NOMO-1 treated with DMSO at 0.1 percent for 48 hours (cell line): Measurements from ENCODE around the gene CNPY2.
"Not testable (repeated sequence)": the region's sequence is repeated elsewhere in the genome, so short reads cannot be mapped to it uniquely, and the experiment has no call there.

Experiments used
- DNase-seq: peaks from one replicate; lab custom pipeline; 2025; ENCODE audit not compliant: unreplicated experiment; lab: John Stamatoyannopoulos, UW

Gene CNPY2

DNA sequence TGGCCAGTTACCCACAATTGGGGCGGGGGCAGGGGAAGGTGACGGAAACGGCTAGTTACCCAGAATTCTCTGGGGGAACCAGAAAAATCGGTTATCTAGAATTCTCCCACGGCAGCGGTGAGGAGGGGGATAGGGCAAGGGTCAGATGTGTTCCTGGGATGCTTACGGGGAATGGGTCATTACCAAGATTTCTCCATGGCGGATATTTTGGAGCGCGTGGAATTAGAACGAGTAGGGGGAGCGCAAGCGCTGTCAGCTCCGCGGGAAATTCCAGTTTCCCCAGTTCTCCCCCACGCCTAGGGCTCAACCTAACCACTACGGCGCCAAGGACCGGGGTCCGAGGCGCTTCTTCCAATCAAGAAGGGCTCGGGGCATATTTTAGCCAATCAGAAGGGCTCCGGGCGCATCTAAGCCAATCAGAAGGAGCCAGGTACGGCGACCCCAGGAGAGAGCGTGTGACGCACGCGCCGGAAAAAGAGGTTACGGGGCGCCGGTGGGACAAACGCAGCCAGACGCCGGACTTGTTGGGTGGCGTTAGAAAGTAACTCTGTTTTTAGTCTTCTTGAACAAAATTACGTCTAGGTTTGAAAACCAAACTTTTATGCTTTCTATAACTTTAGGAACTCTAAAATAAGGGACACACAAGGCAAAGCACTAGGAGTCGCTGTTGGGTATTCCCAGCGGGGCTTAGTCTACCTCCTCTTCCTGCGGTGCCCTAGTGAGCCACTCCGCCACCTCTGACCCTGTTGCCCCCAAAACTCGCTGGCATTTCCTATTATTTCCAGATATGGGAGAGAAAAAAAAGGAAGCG, 18.1 kb upstream of the CNPY2 start, which contains the start of gene PAN2:
PAN2 (minus strand) TSS at position 322 of the 811 bp plus-strand sequence. CDS start 906 bp downstream, outside the sequence.
- DNase-seq = peak; percentile 95

DNA sequence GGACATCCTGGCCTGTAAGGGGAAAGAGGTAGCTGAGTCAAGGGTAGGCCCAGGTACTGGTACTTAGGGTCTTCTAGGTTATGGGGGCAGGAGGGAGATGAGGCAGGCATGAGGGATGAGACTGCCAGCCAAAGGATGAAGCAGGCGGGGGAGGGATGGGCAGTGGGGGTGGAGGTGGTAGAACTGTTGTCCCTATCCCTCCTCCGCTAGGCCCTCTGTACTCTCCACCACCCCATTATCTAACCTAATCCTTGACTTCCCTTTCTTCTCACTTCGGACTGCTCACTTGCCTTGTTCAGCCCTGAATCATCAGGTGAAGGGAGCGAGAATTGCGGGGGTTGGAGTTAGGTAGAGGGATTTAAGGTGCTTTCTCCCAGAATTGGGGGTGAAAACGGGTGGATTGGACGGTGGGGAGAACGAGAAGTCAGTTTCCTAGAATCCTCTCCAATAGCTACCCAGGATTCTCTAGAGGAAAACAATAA, 17.4 kb upstream of the CNPY2 start:
- peak; percentile 81 for DNase-seq

DNA sequence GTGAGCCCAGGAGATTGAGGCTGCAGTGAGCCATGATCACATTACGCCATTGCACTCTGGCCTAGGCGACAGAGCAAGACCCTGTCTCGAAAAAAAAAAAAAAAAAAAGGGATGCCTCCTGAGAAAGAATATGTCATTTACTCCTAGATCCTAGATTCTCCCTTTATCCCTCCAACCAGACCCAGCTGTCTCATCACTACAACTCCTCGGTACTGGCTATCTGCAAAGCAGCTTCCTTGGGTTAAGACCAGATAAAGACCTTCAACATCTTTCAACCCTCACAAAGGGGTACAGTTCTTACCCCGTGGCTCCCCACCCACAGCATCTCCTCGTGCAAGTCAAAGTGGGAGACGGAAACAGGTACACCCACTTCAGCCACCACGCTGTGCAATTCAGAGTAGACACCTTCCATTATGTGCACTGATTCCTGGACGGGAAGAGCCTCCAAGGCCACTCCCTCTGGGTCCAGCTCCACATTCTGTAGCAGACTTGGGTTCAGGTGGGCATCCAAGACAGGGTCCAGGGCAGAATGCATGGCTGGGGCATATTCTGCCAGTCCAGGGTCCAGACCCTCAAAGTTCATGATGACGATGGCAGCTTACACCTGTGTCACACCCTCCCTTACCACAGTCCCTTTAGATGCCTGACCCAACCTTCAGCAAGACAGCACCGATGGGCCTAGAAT, 16.9 kb upstream of the CNPY2 start:
- DNase-seq = no peak

DNA sequence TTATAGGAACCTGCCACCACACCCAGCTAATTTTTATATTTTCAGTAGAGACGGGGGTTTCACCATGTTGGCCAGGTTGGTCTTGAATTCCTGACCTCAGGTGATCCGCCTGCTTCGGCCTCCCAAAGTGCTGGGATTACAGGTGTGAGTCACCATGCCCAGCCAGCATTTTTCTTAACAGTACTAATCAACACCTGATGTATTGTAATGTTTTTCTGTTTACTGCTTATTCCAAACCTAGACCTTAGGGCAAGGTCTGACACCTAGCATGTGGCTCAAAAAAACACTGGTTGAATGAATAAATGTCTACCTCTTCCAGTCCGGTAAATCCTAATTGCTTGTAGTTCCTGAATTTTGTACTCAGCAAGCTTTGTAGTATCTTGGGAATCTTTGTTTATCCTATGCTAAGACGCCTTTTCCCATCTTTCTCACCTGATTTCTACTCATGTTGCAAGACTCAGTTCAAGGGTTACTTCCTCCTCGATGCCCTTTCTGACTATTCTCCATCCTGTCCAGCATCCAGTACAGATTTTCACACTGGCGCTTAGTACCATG, 15.2 kb upstream of the CNPY2 start:
- no peak for DNase-seq

DNA sequence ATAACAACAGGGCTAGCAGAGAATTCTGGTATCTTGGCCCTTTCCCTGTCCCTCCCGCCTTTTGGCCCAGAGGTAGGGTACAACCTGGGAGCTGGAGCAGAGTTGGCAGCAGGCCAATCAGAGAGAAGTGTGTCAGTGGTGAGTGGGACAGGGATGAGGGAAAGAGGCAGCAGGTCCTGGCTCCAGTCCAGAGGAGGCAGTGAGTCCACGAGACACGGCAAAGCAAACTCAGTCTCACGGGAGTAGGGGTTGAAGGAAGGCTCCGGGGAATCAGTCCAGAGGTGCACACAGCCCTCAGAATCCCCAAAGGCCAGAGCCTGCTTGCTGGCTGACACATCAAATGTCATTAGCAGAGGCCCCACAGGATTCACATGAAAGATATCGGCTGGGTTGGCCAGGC, 10.7 kb upstream of the CNPY2 start:
- no peak for DNase-seq

DNA sequence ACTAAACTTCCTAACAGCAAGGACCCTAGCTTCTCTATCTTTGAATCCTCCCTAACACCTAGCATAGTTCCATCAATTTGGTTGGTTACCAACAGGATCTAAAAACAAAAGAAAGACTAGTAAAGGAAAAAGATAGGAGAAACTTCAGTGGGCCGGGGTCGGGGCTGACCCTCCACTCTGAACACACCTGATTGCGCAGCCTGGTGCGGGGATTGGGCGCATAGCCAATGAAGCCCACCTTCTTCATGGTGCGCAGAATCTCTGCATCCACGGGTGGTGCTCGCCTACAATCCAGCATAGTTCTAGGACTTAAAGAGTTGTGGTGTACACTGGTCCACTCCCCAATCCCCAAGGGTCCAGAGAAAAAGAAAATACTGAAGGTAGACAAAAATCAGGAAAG, 10.3 kb upstream of the CNPY2 start:
- no peak for DNase-seq

DNA sequence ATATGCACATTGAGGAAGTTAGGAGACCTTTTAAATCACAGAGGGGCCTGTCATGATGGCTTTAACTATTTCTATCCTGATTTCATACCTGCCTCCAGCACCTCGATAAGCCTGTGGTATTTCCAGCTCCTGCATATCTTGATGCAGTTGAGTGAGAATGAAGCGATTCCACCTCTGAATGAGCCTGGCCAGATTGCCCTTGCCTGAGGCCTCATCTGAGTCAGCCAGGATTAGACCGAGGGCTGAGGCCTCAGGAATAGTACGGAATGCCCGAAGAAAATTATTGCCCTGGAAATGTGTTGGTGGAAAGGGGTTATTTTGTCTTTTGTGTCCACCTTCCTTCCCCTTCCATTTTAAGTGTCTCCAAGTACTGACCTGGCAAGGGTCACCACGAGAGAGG, 8.4 kb upstream of the CNPY2 start:
- no peak for DNase-seq

DNA sequence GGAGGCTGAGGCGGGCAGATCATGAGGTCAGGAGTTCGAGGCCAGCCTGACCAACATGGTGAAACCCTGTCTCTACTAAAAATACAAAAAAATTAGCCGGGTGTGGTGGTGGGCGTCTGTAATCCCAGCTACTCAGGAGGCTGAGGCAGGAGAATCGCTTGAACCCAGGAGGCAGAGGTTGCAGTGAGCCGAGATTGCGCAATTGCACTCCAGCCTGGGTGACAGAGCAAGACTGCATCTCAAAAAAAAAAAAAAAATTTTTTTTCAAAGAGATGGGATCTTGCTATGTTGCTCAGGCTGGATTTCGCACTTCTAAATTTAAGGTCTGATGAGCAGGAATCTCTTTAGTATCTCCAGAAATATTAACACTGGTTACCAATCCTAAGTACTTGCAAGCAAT, 5.8 kb upstream of the CNPY2 start:
- not testable (repeated sequence) for DNase-seq

DNA sequence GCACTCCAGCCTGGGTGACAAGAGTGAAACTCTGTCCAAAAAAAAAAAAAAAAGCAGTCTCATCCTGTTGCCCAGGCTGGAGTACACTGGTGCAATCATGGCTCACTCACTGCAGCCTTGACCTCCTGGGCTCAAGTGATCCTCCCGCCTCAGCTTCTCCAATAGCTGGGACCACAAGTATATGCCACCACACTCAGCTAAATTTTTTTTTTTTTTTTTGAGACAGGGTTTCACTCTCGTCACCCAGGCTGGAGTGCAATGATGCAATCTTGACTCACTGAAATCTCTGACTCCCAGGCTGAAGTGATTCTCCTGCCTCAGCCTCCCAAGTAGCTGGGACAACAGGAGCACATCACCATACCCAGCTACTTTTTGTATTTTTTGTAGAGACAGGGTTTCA, 5.2 kb upstream of the CNPY2 start:
- DNase-seq = no peak

DNA sequence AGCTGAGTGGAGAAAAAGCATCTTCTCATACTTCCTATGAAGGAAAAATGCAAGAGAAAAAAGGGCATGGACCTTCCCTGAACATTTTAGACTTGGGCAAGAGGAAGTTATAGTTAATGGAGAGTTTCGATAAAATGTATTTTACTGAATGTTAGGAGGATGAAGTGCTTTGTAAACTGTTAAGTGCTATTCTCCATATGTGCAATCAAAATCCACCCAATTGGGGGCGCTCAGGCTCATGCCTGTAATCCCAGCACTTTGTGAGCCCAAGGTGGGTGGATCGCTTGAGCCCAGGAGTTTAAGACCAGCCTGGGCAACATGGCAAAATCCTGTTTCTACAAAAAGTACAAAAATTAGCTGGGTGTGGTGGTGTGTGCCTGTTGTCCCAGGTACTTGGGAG, 1.9 kb upstream of the CNPY2 start:
- DNase-seq = no peak

DNA sequence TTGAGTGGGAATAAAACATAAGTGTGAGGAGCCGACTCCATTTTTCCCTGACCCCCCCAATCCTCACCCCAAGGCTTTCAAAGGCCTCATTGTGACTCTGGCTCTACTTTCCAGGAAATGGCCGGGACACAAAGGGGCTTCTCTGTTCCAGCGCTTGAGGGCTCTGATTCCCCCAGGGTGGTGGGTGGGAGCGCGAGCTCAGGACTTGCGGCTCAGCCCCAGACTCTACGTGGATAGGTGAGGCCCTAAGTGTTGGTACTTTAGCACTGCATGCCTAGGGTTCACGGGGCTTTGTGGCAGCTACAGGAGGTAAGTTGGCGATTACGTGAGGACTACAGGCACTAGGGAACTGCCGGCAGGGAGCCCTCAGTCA, 553 bp downstream of the CNPY2 start:
- peak; percentile 21 for DNase-seq

DNA sequence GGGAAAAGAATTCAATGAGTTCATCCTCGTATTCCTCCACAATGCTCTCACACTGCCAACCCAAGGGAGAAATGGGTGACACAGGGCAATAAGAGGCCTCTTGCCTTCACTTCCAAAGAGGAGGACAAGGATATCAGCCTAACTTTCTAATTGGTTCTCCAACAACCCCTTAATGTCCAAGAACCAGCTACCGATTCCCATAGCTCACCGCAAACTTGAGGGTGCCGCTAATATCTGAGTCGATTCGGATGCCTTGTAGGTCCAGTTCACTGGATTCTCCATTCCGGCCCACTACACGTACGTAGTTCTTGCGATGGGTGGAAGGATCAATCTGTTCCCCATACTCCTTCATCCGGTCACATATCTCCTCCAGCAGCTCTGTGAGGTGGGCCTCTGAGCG, 4.8 kb downstream of the CNPY2 start:
- DNase-seq = no peak

DNA sequence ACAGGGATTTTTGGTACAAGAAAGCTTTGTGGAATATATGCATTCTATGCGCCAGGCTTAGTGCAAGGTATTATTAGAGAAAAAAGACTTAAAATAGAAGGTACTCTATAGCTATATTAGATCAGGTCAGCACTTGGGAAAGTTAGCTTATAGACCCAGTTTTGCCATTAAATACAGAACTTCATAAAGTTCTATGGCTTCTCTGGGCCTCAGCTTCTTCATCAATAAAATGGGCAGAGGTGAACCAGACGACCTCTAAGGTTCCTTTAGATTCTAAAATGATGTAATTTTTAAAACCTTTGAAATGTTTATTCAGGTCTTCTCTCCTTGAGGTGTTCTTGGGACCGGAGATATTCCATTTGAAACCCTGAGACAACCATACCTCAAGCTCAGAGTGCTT, 7.1 kb downstream of the CNPY2 start:
- DNase-seq = no peak

DNA sequence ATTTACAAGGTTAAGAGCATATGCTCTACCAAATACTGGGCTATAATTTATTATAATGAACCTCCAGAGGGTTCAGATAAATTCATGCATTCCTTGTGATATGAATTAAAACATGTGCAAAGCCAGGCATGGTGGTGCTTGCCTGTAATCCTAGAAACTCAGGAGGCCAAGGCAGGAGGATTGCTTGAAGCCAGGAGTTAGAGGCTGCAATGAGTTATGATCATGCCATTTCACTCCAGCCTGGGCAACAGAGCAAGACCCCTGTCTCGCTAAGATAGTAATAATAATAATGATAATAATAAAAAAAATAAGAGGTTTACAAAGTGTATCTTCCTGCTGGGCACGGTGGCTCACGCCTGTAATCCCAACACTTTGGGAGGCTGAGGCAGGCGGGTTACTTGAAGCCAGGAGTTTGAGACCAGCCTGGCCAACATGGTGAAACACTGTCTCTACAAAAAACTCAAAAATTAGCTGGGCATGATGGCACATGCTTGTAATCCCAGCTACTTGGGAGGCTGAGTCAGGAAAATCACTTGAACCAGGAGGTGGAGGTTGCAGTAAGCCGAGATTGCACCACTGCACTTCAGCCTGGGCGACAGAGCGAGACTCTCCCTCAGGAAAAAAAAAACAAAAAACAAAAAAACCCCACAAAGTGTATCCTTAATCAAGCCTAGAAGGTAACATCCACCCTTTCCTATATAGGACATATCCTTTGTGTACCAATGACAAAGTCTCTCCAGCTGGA, 8.4 kb downstream of the CNPY2 start:
- no peak for DNase-seq

DNA sequence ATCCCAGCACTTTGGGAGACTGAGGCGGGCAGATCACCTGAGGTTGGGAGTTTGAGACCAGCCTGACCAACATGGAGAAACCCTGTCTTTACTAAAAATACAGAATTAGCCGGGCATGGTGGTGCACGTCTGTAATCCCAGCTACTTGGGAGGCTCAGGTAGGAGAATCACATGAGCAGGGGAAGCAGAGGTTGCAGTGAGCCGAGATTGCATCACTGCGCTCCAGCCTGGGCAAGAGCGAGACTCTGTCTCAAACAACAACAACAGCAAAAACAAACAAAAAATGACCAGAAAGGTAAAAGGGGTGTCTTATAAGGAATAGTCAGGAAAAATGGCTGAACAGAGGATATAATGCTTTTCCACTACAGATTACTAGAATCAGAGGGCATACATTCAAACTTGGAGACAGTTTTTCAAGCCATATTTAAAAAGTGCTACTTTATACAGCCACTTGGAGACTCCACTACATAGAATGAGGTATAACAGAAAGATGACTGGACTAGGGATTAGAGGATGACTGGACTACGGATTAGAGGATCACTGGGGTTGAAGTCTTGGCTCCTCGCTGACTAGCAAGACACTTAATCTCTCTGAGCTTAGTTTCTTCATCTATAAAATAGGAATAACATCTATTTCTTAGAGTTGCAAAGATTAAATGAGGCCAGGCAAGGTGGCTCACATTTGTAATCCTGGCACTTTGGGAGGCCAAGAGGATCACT, 10.8 kb downstream of the CNPY2 start:
- DNase-seq = no peak

DNA sequence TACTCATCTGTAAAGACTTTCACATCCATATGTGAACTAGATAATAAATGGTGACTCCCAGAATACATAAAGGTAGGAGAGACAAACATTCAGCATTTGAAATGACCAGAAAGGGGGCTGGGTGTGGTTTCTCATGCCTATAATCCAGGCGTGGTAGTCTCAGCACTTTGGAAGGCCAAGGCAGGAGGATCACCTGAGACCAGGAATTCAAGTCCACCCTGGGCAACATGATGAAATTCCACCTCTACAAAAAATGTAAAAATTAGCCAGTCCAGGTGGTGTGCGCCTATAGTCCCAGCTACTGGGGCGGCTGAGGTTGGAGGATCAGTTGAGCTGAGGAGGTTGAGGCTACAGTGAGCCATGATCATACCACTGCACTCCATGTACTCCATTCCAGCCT, 11.5 kb downstream of the CNPY2 start:
- no peak for DNase-seq

DNA sequence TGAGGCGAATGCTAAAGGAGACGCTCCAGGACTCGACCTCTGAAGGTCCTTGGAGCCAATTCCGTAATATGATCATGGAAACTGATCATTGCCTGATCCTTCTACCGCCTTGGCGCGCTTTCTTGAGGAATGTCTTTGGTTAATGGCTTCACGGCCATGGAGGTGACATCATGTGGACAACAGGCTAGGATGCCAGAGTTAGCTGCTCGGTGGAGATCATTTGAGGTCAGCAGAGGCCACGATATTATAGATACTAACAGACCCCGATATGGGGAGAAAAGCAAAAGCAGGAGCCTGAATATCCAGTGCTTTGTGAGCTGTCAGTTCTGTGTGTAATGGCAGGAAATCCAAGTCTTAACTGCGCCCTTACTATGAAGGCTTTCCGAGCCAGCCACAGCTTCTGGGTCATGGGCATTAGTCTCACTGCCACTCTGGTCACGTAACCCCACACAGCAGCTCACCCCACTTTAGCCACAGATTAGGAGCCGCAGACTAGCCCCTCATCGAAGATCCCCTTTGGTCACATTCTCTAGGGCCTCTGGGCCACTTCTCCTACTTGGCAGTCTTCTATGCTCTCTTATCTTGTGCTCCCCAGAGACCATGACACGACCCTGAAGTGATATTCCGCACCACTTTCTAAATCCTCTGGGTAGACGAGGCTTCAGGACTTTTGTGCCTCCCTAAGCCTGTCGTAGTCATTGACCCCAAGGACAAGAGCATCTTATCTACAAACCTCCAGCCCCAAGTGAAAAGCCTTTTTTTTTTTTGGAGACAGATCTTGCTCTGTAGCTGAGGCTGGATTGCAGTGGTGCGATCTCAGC, 14.9 kb downstream of the CNPY2 start:
- DNase-seq = no peak

DNA sequence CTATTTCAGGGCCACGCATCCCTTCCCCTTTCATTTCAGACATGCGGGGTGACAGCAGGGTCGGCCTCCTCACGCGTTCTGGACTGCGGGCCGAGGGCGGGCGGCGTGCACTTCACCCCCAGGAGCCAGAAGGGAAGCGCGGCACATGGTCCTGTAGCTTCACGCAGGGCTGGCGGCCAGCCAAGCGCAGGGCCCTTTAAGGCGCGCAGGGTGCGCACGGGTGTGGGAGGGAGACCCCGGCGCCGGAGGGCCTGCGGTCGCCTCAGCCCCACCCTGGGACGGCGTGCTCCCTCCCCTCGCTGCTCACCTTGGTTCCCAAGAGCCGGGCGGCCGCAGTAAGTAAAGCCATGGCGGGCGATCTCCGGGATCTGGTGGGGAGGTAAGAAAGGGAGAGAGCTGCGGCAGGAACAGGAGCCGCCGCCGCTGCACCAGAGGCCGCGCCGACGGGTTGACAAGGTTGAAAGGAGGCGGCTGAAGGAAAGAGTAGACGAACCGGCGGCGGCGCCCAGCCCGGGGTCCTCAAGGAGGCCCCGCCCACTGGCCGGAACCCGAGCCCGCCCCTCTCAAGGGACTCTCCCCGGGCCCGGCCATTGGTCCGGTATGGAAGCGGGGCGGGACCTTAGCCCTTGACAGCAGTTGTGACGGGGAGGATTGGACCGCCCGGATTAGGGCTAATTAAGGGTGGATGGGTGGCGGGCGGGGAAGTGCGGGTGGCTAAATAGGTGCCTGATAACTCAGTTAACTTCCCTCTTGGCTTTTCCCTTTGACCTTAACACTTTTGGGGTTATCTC, 15.7 kb downstream of the CNPY2 start, which contains the start of gene CS:
CS (minus strand) TSS at position 478 of the 791 bp plus-strand sequence; CDS start at position 349, 129 bp downstream.
- DNase-seq = peak; percentile 99

DNA sequence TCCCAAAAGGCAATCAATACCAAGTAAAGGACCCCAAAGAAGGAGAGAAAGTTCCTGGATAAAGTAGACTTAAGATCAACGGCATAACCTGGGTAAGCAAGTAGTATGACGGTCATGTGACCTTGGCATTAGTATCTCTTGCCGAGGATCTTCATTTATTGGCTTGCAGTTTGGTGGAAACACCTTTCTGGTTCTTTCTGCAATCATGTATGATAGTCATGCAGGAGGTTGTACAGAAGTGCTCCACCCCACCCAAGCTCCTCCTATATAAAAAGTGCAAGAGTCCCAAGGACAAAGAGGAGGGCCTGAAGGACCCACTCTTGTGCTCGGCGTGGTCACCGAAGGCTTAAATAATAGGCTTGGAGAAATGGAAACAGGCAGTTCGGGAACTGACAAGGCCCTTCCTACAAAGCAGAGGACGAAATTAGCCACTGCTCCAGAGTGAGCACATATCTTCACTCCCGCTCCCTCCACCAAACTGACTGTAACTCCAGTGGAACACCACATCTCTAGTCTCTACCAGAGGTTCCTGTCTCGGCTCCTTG, 16.4 kb downstream of the CNPY2 start:
- DNase-seq = peak; percentile 13
